Measurements from ENCODE around the gene PRSS56.
A peak's percentile ranks its signal among the peaks of the same experiment; 100 is the strongest.

The PRSS56 gene

DNA sequence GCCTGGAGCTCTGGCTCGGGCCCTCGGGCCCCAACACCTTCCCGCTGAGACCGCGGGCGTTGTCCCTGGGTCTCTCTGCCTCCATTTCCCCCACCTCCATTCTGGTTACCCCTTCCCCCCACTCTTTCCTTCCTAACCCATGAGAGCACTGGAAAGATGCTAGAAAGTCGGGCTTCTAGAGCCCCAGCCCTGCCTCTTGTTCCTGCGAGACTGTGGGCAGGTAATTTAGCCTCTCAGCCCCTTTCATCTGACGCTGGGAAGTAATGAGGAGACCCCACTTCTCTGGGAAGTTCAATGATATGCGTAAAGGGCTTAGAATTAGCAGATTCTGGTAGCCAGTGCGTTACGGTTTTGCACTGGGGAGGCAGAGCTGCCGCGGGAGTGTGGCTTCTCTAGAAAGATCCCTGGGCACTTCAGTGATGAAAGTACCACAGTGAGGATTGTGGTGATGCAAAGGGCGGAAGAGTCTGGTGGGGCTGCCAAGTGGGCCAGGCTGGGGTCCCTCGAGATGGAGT, 16.3 kb upstream of the PRSS56 start:
- H3K4me3 Mint-ChIP-seq = peak overlapping the region; percentile 70 to 79 (median 71)
- no peaks in the 10 kb centered on the region for H3K36me3 Mint-ChIP-seq (ENCODE audit: low read depth)
- peaks cover 72% of the 10 kb centered on the region for H3K27me3 Mint-ChIP-seq (ENCODE audit: low read depth)
- no peaks in the 10 kb centered on the region for H3K9me3 Mint-ChIP-seq
- peak overlapping the region in 1 of 3 experiments; percentile 49 for H3K27ac Mint-ChIP-seq
- H3K4me1 Mint-ChIP-seq = peaks cover 20% of the 10 kb centered on the region
- TF ChIP-seq, protein P1, sequence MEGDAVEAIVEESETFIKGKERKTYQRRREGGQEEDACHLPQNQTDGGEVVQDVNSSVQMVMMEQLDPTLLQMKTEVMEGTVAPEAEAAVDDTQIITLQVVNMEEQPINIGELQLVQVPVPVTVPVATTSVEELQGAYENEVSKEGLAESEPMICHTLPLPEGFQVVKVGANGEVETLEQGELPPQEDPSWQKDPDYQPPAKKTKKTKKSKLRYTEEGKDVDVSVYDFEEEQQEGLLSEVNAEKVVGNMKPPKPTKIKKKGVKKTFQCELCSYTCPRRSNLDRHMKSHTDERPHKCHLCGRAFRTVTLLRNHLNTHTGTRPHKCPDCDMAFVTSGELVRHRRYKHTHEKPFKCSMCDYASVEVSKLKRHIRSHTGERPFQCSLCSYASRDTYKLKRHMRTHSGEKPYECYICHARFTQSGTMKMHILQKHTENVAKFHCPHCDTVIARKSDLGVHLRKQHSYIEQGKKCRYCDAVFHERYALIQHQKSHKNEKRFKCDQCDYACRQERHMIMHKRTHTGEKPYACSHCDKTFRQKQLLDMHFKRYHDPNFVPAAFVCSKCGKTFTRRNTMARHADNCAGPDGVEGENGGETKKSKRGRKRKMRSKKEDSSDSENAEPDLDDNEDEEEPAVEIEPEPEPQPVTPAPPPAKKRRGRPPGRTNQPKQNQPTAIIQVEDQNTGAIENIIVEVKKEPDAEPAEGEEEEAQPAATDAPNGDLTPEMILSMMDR (IDR thresholded peaks at IDR 0.05; ENCODE audit: unreplicated experiment in 3 of 3) = no peak

DNA sequence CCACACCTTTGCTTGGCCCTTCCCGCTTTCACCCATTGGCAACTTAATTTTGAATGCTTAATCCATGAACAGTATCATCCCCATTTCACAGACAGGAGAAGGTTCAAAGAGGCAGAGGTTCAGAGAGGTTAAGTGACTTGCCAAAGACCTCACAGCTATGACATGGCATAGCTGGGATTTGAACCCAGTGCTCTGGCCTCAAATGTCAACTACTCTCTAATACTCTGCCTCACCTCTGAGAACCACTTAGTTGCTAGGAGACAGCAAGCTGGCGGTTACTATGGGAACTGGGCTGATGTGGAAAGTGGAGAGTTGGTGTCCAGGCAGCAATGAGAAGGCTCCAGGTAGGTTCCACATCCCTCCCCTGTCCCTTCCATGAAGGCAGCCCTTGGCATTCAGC, 15.8 kb upstream of the PRSS56 start:
- H3K4me3 Mint-ChIP-seq = peak overlapping the region; percentile 46 to 69 (median 46)
- H3K4me1 Mint-ChIP-seq = peaks cover 20% of the 10 kb centered on the region
- peaks cover 71% of the 10 kb centered on the region for H3K27me3 Mint-ChIP-seq (ENCODE audit: low read depth)
- no peak overlapping the region for H3K27ac Mint-ChIP-seq
- no peaks in the 10 kb centered on the region for H3K9me3 Mint-ChIP-seq
- H3K36me3 Mint-ChIP-seq (ENCODE audit: low read depth) = no peaks in the 10 kb centered on the region
- TF ChIP-seq, protein P1 (IDR thresholded peaks at IDR 0.05; ENCODE audit: unreplicated experiment in 3 of 3) = no peak

DNA sequence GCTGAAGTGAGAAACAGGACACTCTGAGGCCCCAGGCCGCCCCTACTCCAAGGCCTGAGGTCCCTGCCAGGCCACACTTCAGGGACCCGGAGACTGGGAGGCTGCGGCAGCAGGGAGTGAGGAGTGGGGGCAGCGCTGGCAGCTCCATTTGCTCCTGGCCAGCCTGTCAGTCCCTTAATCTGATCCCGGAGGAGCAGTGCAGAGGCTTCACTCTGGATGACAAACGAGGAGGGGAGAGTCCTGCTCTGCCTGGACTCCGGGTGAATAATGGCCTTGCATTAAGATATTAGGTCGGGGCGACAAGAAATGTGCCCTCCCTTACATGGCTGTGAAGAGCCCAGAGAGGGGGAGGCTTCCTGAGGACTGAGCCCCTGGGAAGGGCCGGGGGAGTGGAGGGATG, 14.3 kb upstream of the PRSS56 start:
- Mint-ChIP-seq H3K27me3 (ENCODE audit: low read depth) (peaks cover 70% of the 10 kb centered on the region), H3K4me3 (peak overlapping the region in 2 of 3 experiments; percentile 23 to 44), H3K27ac (peak overlapping the region in 1 of 3 experiments; percentile 22), H3K9me3 (no peaks in the 10 kb centered on the region), H3K36me3 (ENCODE audit: low read depth) (no peaks in the 10 kb centered on the region), H3K4me1 (peaks cover 20% of the 10 kb centered on the region)
- TF ChIP-seq, protein P1 (IDR thresholded peaks at IDR 0.05; ENCODE audit: unreplicated experiment in 3 of 3) = no peak

DNA sequence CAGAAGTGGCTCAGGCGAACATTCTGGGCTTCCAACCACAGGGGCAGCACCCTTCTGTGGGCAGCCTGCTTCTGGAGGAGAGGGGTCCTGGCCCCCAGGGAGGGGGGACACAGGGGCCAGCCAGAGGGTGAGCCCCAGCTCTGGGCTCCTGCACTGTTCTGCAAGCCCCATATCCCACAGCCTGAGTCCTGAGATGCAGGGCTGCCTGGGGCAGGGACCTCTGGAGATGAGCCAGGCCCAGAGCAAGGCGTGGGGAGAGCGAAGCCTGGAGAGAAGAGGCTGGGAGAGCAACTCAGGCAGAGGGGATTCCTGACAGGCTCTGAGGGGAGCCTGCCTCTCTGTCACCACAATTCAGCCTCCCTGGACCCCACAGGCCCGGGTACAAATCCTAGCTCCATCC, 13.5 kb upstream of the PRSS56 start:
- no peaks in the 10 kb centered on the region for H3K36me3 Mint-ChIP-seq (ENCODE audit: low read depth)
- H3K4me3 Mint-ChIP-seq = no peak overlapping the region
- peak overlapping the region in 1 of 3 experiments; percentile 22 for H3K27ac Mint-ChIP-seq
- H3K9me3 Mint-ChIP-seq = no peaks in the 10 kb centered on the region
- H3K4me1 Mint-ChIP-seq = peaks cover 20% of the 10 kb centered on the region
- peaks cover 73% of the 10 kb centered on the region for H3K27me3 Mint-ChIP-seq (ENCODE audit: low read depth)
- TF ChIP-seq, protein P1 (IDR thresholded peaks at IDR 0.05; ENCODE audit: unreplicated experiment in 3 of 3) = no peak

DNA sequence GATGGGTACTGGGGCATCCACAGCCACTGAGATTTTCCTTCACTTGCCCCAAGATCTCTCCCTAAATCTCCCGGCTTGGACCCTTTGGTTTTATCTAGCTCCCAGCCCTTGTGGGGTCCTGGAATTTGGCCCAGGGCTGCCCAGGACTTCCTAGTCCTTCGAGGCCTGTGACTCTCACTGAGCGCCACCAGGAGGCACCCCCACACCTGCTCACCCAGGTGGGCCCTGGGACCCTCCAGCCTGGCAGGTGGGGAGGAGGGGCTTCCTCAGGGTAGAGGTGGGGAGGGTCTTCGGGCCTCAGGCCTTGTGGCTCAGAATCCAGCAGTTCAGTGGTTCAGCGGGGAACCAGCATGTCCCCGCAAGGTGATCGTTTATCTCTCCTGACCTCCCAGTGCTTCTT, 11.9 kb upstream of the PRSS56 start:
- no peaks in the 10 kb centered on the region for H3K9me3 Mint-ChIP-seq
- H3K4me1 Mint-ChIP-seq = peaks cover 25% of the 10 kb centered on the region
- no peak overlapping the region for H3K4me3 Mint-ChIP-seq
- peaks cover 79% of the 10 kb centered on the region for H3K27me3 Mint-ChIP-seq (ENCODE audit: low read depth)
- no peaks in the 10 kb centered on the region for H3K36me3 Mint-ChIP-seq (ENCODE audit: low read depth)
- no peak overlapping the region for H3K27ac Mint-ChIP-seq
- TF ChIP-seq, protein P1 (IDR thresholded peaks at IDR 0.05; ENCODE audit: unreplicated experiment in 3 of 3) = no peak

DNA sequence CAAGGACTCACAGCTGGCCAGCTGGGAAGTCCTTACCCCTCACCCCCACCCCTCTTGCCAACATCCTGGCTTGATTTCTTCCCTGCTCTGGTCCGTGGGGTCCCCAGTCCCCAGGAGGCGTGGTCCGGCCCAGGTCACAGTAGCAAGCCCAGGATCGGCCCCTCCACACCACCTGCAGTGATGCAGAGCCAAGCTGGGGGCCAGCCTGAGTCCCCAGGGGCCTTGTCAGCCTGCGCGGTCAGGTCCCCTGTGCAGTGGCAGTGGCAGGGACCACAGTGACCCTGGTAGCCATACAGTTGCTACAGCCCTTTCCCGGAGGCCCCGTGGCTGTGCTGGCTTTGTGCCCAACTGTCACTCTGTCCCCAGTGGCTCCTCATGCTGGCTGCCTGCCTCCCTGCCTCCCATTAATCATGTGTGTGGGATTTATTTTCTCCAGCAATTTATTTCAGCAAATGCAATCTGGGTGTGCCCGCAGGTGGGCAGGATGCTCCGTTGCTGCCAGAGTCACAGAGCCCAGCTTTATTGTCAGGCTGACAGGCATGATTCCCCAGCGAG, 8.8 kb upstream of the PRSS56 start:
- H3K27me3 Mint-ChIP-seq (ENCODE audit: low read depth) = peaks cover 67% of the 10 kb centered on the region
- no peaks in the 10 kb centered on the region for H3K36me3 Mint-ChIP-seq (ENCODE audit: low read depth)
- H3K4me1 Mint-ChIP-seq = peaks cover 26% of the 10 kb centered on the region
- no peak overlapping the region for H3K27ac Mint-ChIP-seq
- no peak overlapping the region for H3K4me3 Mint-ChIP-seq
- TF ChIP-seq, protein P1 (IDR thresholded peaks at IDR 0.05; ENCODE audit: unreplicated experiment in 3 of 3) = no peak
- H3K9me3 Mint-ChIP-seq = no peaks in the 10 kb centered on the region
